ENCODE results near the gene SPINT1. TPM values are rescaled to one million over a fixed set of nuclear protein-coding genes. Genes with fewer than 3 reads are reported as not detected.
A peak's percentile ranks its signal among the peaks of the same experiment; 100 is the strongest.

SPINT1 gene
- total and polyA plus RNA-seq, 11 donors: 0.11 to 3.4 (median 0.69) TPM; not detected in 1

GRCh38 chr15:40893733-40894680 lies 50.2 kb downstream of the SPINT1 start, which contains the start of gene VPS18:
Gene VPS18, plus strand, starts transcription at chr15:40894450. Its CDS starts 319 bp downstream, at chr15:40894769.
- Histone ChIP-seq H3K4me3 (peak within 1 kb of the TSS; percentile 60 to 99 (median 78)), H3K9me3 (no peaks in the 10 kb centered on the region), H3K36me3 (peaks cover 0 to 35% (median 30%) of the 10 kb centered on the region in 9 donors), H3K4me1 (peaks cover 0 to 24% (median 14%) of the 10 kb centered on the region in 12 donors), H3K27ac (peak within 1 kb of the TSS in 11 of 12 donors; percentile 82 to 96 (median 88)), H3K27me3 (no peaks in the 10 kb centered on the region)
- peak; percentile 97 to 99 (median 98) for ATAC-seq
- peak; percentile 96 to 99 (median 98) for TF ChIP-seq CTCF (IDR thresholded peaks at IDR 0.05)
- TF ChIP-seq POLR2A (IDR thresholded peaks at IDR 0.05): peak in 1 of 2 donors; percentile 74
- intact Hi-C loops (cut with DNase I): loop anchor here (1.0 to 10.0 kb wide), 20 partner anchors 35 to 572 kb away; partner anchors contain the start of genes KNL1 (in 9 of the 10), RAD51 (in 3 of the 10), GCHFR (in 2 of the 10) and INO80 (in 2 of the 10)
- DNase-seq: peak; percentile 98 to 99 (median 99)
- WGBS, 4 donors: 1 to 8% (median 3%) methylated on average over 25 to 55 of the region's 55 CpGs

GRCh38 chr15:40894681-40895448 lies 51.0 kb downstream of the SPINT1 start:
- Histone ChIP-seq H3K27ac (peak overlapping the region in 11 of 12 donors; percentile 82 to 96 (median 88)), H3K4me3 (peak overlapping the region; percentile 60 to 99 (median 78)), H3K4me1 (peaks cover 0 to 24% (median 14%) of the 10 kb centered on the region in 12 donors), H3K9me3 (no peaks in the 10 kb centered on the region), H3K36me3 (peaks cover 0 to 43% (median 39%) of the 10 kb centered on the region in 9 donors), H3K27me3 (no peaks in the 10 kb centered on the region)
- TF ChIP-seq CTCF (IDR thresholded peaks at IDR 0.05) (peak in 8 of 12 donors; percentile 21 to 46 (median 29)), POLR2A (IDR thresholded peaks at IDR 0.05) (no peak)
- ATAC-seq (peak; percentile 23 to 57 (median 34)), DNase-seq (peak in 2 of 5 donors; percentile 47 to 72)
- WGBS, 4 donors: 1 to 2% (median 2%) methylated on average over 10 to 33 of the region's 33 CpGs
- intact Hi-C loops (cut with DNase I): loop anchor here (1.0 to 10.0 kb wide), 18 partner anchors 38 to 573 kb away; partner anchors contain the start of genes KNL1 (in 9 of the 10), RAD51 (in 3 of the 10), GCHFR (in 2 of the 10) and INO80 (in 2 of the 10)

GRCh38 chr15:40899536-40900207 lies 55.8 kb downstream of the SPINT1 start:
- TF ChIP-seq POLR2A (IDR thresholded peaks at IDR 0.05): no peak
- no peak for TF ChIP-seq CTCF (IDR thresholded peaks at IDR 0.05)
- intact Hi-C loops (cut with DNase I): loop anchor here in 8 of 10 donors (5.0 to 10.0 kb wide), 11 partner anchors 135 to 435 kb away; partner anchors contain the start of genes INO80 (in 4 of the 8), KNL1 (in 3 of the 8), RAD51 (in 3 of the 8) and C15orf62 (in 1 of the 8)
- 87 to 92% (median 91%) methylated on average over 27 to 33 of the region's 33 CpGs for WGBS, 4 donors
- Histone ChIP-seq H3K9me3 (no peaks in the 10 kb centered on the region), H3K27ac (no peak overlapping the region), H3K36me3 (peaks cover 3 to 83% (median 79%) of the 10 kb centered on the region in 9 donors), H3K4me1 (peaks cover 0 to 38% (median 23%) of the 10 kb centered on the region in 12 donors), H3K27me3 (no peaks in the 10 kb centered on the region), H3K4me3 (no peak overlapping the region)
- no peak for ATAC-seq
- DNase-seq: no peak
